GM21515 (cell line): ENCODE data around the gene ARHGEF38.
"Not testable (repeated sequence)": the region's sequence is repeated elsewhere in the genome, so short reads cannot be mapped to it uniquely, and the experiment has no call there.

Experiments
- ATAC-seq: cut with Tn5 transposase; IDR thresholded peaks from one replicate; pipeline ENCODE4 v1.9.1; 2021; ENCODE audit not compliant: unreplicated experiment

ARHGEF38 gene

DNA sequence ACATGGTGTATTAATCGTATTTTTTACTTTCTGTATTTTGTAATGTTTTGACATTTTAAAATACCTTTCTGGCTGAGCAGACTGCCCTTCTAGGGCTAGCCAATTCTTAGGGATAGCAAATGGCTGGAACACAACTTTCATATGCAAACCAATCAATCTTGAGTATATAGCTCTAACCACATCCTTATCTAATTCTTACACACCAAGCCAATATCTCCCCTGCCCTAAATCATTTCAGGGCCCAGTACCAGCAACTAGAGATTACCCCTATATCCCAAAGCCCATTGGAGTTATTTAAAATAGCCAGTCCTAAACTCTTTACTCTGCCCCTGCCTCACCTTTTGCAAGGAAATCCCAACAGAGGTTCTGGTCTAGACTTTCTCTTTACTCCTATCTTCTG, 97.8 kb downstream of the ARHGEF38 start:
- ATAC-seq: no peak

DNA sequence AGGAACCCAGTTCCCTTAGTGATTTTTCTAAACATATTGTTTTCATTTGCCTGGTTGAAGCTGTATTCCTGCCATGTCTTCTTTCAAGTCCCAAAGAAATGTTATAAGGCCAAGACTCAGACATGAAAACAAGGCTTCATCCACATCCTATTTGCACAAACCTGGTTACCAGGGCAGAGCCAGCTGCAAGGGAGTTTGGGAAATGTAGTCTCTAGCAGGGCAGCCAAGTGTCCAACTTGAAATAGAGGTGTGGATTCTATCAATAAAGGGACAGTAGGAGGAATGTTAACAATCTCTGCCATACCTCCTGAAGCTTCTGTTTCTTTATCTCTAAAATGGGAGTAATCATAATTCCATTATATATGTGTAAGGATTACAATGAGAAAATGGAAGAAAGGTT, 99.5 kb downstream of the ARHGEF38 start:
- no peak for ATAC-seq

DNA sequence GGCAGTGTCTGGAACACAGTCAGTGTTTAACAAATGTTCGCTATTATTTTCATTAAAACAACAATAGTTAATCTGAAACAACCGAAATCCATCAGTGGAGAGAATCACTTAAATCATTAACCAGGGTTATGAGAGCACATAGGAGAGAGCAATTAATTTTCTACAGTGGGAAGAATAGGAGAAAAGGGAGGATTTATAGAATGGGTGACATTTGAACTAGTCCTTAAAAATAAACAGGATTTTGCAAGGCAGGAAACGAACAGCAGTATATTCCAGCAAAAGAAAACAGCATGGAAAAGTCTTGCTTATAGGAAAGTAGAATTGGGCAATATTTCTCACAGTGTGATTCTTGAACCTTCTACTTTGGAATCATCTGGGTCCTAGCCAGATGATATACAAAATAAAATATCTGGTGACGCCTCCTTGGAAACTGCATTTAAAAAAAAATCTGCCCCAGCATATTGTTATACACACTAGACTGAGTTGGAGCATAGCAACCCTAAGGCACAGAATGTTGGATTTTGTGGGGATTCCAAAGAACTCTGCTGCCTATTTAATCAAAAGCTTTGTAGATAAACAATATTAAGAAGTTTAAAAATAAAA, 100.0 kb downstream of the ARHGEF38 start:
- ATAC-seq: no peak

DNA sequence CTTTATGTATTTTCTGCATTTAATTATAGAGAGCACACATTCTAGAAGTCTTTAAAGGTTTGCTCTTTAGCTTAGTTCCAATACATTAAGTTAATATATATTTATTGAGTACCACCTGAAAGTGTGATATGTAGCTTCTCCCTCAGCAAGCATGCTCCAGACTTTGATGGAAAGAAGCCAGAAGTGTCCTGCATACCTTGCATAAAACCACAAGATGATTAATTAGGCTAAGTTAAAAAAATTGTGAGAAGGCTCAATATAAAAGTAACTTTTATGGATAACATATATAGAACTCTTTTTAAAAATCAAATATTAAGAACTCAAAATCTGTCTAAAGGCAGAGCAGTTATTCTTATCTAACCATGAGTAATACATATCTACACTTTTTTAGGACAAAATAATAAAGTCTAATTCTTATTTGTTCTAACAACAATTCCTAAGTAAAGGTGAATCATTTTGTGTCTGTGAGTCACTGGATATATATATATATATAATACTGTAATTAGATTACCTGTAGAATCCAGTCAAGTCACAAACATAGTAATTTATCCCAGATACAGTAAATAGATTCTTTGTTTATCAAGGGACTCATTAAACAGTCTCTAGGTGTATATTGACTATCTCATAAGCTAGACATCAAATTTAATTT, 104.8 kb downstream of the ARHGEF38 start:
- ATAC-seq: no peak

DNA sequence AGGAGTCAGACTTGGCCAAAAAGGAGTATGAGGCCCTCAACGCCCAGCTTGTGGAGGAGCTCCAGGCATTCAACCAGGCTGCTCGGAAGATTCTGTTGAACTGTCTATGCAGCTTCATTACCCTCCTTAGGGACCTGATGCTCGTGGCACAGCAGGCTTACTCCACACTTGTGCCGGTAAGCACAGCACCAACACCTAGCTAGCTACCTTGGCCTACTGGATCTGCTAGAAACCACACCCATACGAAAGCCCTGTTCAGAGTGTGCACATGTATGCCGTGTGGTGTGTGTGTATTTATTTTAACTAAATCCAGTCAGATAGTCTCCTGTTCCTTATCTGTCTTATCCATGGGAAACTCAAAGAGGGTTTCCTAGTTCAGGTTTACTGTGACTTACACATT, 106.8 kb downstream of the ARHGEF38 start:
- ATAC-seq: no peak

DNA sequence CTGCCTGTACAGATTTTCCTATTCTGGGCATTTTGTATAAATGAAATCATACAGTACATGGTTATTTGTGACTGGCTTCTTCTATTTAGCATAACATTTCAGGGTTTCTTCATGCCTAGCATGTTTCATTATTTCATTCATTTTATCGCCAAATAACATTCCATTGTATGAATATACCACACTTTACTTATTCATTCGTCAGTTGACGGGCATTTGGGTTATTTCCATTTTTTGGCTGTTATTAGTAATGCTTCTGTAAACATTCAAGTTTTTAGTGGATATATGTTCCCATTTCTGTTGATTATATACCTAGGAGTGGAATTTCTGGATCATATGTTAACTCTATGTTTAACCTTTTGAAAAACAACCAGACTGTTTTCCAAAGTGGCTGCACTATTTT, 108.6 kb downstream of the ARHGEF38 start:
- no peak for ATAC-seq

DNA sequence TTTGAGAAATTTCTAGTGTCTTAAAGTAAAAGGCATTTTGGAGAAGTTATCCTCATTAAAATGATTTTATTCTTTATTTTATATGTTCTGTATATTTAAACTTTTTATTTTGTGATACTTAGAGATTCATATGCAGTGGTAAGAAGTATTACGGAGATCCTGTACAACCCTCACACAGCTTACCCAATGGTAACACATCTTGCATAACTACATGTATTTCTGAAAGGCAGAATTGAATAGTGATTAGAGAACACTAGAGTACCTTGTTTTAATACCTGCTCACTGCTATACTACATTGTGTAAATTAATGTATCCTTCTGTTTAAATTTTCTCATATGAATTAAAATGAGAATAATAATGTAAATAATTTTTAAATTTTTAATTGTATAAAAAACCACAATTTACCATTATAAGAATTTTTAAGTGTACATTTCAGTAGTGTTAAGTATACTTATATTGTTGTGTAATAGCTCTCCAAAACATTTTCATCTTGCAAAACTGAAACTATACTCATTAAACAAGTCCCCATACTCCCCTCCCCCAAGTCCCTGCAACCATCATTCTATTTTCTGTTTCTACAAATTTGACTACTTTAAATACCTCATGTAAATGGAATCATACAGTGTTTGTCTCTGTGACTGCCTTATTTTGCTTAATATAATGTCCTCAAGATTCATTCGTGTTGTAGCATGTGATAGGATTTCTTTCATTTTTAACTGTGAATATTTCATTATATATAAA, 110.7 kb downstream of the ARHGEF38 start:
- ATAC-seq: no peak

DNA sequence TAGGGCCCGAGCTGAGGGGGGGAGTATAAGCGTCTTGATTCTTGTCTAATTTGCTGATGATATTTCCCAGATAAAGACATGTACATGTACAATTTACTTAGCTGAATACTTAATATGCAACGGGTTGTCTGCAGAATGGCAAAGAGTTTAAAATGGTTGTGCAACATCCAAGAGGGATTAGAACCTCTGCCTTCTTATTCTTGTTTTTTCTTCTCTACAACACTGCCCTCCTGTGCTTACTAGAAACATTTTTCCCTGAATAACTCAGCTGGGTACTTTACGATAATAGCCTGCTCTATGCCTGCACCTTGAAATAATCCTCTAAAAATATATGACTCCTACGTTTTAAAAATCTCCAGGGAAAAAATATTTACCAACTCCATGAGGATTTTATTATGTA, 114.3 kb downstream of the ARHGEF38 start:
- no peak for ATAC-seq

DNA sequence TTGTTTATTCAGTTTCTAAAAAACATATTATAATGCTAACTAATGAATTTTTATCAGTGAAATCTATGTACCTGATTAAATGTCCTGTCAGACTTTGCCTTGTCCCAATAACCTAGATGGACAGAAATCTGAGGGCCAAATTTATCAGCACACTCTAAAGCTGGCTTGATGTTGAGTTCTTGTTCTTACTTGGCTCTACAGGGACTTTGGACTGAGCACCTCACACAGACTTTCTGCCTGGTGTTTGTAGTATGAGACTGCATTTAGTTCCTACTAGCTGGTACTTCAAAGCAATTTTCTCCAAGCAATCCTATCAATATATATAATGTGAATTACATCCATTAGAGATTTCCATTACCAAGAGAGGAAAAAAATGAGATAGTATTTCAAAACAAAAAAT, 118.3 kb downstream of the ARHGEF38 start:
- no peak for ATAC-seq

DNA sequence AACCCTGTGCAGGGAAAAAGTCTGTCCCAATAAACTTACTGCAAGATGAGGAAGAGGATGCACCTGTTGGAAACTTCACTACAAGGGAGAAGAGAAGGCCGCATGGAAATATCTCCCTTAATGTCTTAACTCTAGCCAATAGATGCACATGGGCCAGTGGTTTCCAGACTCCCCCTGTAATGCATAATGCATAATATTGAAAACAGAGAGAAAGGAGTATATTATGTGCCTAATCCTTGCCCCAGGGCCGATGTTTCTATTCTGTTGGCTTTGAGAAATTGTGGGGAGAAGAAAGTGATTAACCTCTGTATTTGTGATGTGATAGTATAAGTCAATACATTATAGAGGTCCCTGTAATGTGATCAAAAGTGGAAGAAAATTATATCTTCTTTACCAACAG, 118.9 kb downstream of the ARHGEF38 start:
- no peak for ATAC-seq

DNA sequence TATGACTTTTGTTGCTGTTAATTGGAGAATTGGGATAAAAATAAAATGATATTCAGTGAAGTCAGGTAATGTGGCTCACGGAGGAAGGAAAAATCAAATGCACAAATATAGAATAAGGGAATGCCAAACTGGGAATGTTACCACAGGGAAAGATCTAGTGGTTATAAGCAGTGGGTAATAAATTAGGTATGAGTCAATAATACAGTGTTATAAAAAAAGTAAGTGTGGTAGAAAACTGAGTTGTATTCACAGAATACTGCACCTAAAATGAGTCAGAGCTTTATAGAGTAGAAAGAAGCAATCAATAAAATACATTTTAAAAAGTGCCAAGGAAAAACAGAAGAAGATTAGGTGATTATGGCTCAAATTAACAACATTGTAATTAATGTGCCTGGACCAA, 121.6 kb downstream of the ARHGEF38 start:
- no peak for ATAC-seq

DNA sequence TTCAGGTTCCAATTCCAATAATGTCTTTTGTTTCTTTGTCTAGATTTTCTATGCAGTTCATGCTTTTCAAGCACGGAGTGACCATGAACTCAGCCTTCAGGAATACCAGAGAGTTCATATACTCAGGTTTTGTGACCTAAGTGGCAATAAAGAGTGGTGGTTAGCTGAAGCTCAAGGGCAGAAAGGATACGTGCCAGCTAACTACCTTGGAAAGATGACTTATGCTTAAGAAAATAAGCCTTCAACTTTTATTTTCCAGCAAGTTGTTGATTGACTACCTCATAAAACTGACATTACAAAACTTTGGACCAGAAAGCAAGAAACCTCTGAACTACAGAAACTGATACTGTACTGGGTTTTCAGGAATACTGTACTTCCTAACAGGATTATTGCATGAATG, 125.3 kb downstream of the ARHGEF38 start:
- no peak for ATAC-seq

DNA sequence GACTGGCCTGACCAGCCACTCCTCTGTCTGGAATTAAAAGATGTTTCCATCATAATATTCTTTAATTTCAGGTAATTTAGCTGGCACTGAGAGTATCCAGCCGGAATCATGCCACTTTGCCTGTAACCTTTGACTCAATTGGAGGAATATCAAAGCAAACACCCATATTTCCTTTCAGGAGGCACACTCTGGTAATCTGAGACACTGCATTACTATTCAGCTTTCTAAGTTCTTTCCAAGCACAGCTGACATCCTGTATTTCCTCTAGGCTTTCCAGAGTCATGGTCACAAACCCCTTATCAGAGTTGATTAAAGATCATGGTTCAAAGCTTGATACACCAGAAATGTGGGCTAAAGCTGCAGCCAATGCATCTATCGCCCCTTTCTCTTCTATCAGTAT, 126.8 kb downstream of the ARHGEF38 start:
- no peak for ATAC-seq

DNA sequence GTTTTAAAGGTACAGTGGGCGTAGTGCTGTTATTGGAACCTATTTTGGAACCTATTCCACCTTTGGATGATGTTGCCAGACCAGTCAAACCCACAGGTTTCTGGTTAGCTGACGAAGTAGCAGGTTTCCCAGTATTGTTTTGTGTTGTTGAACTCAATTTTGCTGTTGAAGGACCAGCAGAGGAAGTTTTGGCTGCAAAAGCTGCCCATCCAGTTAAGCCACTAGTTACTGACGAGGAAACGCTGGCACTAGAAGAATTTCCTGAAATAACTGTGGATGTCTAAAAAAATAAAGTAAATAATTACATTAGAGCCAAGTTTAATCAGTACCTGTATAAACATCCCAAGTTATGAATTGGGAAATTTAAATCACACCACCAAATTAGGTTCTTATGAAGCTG, 130.6 kb downstream of the ARHGEF38 start:
- no peak for ATAC-seq

DNA sequence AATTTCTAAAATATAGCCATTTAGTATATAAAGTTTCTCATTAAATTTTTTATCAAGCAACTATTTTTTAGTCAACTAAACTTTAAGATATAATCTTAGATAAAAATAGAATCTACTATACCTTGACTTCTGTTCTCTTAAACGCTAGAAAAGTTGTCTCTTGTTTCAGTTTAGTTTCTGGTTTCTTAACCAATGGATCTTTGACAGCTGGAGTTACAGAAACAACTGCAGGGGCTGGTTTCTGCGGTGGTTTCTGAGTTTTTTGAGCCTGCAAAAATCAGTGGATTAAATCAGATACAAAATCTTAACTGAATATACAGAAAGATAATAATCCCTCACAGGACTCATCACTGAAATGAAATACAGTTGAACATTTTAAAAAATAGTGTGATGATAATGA, 134.2 kb downstream of the ARHGEF38 start:
- no peak for ATAC-seq

DNA sequence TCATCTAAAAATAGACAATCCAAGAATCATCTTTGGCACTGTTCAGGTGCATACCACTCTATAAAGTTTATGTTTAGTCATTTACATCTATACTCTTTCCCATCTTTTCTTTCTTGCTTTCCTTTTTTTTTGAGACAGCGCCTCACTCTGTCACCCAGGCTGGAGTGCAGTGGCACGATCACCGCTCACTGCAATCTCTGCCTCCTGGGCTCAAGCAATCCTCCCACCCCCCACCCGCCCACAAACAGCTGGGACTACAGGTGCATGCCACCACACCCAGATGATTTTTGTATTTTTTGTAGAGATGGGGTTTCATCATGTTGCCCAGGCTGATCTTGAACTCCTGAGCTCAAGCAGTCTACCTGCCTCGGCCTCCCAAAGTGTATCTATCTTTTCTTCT, 142.4 kb downstream of the ARHGEF38 start:
- ATAC-seq: not testable (repeated sequence)

DNA sequence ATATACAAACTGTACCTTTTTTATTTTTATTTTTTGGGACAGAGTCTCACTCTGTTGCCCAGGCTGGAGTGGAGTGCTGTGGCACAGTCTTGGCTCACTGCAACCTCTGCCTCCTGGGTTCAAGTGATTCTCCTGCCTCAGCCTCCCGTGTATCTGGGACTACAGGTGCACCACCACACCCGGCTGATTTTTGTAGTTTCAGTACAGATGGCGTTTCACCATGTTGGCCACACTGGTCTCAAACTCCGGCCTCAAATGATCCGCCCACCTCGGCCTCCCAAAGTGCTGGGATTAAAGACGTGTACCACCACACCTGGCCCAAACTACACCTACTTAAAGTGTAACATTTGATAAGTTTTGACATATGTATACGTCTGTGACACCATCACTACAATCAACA, 143.4 kb downstream of the ARHGEF38 start:
- ATAC-seq: not testable (repeated sequence)

DNA sequence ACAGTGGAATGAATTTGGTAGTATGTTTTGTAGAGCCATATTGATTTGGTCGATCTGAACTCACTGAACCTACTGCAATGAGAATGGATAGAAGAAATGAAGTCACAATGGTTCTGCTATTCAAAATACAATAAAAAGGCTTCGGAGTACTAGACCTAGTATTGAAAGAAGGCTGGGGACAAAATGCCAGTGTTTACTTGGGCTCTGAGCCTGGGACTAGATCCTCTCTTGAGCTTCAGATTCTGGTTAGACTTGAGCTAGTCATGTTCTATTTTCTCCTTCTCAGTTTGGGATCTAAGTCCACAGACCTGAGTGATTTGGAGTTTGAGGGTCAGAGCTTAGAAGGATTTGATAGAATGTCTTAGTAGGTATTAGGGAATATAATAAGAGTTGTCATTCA, 146.2 kb downstream of the ARHGEF38 start:
- no peak for ATAC-seq

DNA sequence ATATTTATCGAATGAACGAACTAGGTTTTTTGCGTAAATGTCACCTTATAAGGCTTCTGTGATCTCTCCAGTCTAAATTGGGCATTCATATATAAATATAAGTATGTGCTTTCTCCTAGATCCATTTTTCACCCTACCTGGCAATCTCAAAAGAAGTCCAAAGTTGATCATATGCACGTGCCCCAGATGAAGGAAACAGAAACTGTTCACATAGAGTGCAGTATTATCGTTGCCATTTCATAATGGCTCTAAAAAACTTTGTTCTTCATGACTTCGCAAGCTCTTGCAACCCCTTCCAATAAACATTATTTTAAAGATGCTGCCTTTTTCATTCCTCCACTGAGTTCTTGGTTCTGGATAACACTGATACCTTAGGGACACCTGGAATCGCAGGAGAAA, 155.4 kb downstream of the ARHGEF38 start:
- ATAC-seq: no peak

DNA sequence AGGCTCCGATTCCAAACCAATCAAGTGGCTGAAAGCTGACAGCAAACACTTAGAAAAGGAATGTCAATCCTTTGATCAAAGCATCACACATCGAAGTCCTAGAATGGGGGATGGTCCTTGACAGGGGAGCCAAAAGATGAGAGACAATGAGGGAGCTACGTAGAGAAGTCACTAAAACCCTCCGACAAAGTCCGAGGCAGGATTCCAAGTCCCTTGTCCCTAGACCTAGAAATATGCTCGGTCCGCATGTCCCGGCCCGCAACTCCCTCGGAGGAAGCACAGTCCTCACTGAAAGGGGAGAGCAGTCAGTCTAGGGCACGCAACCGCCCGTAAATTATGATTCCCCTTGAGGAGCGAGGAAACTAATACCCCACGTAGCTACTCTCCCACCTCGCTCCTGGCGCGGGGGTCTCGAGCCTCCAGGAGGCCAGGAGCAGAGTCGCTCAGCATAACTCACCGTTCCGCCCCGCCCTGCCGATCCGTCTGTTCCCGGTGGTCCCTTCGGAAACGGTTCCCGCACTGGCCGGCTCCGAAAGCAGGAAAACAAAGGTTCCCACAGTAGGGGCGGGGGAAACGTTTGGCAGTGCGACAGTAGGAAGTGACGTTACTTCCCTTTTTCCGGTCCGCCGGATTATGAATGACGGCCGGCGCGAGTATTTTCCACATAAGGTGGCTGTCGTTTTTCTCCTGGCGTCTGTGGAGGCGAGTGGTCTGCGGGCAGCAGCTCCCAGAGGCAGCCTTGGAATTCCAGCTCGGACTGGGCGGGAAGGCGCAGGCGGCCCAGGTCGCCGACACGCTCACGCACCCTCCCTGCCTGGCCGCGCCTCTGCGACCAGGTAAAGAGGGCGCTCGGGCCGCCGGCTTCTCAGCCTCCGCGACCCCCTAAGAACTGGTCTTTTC, 156.0 kb downstream of the ARHGEF38 start, which contains the start of the genes GSTCD and INTS12:
Gene GSTCD (plus strand): TSS at position 604 of the 900 bp plus-strand sequence. CDS start 8,830 bp downstream, outside the sequence.
Gene INTS12 (minus strand): TSS at position 509 of the 900 bp plus-strand sequence. CDS start 8,684 bp downstream, outside the sequence.
- peak; percentile 80 for ATAC-seq

DNA sequence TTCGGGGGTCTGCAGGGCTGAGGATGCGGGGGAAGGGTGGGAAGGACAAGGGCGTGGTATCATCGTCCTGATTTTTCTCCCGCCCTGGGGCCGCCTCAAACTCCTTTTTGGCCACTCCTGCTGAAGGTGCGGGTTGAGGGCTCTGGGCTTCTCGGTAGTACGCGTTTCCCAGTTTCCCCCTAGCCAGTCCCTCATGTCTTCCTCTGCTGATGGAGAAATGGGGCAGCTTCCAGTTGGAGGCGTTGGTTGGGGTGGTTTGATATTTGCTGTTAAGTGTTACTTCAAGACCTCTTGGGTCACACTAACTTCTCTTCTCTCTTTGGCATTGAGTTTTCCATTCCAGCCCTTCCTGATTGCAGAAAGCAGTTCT, 156.6 kb downstream of the ARHGEF38 start:
- ATAC-seq: peak; percentile 31
